GM19099 (cell line): ENCODE measurements around the gene CHST15.

Experiments used
- POLR2A ChIP-seq: IDR thresholded peaks from 3 replicates; pipeline ENCODE4 v1.6.1; 2011; ENCODE audit warnings: low read depth; ENCODE audit not compliant: insufficient read length; ENCODE audit errors: extremely low read depth

CHST15 gene

DNA sequence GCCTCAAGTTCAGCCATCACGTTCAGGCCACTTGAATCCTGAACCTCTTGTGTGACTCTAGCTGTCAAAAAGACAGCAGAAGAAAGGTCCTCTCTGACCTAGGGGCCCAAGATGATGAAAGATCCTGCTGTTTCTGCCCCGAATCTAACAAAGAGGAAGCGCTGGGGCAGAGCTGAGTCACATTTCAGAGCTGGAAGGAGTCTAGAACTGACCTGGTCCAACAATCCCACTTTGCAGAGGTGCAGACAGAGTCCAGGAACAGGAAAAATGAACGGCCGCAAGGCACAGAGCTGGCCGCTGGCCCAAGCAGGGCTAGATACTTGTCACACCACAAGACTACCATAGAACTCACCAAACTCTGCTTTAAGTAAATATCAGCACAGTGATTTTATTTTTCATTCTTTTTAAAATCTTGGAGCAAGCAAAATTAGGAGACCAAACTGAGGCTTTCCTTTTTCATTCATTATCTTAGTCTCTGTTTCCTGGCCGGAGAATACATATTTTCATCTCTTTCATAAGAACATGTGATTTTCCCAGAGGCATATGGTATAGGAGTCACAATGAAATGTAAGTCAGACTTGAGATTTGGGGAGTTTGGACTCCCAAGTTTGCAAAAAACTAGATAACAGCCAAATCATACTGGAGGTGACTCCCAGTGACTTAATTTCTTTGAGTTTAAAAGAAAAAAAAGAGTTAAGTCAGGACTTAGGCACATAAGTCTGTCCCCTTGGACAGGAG is 52.8 kb downstream of the CHST15 start:
- TF ChIP-seq POLR2A, result no peak

DNA sequence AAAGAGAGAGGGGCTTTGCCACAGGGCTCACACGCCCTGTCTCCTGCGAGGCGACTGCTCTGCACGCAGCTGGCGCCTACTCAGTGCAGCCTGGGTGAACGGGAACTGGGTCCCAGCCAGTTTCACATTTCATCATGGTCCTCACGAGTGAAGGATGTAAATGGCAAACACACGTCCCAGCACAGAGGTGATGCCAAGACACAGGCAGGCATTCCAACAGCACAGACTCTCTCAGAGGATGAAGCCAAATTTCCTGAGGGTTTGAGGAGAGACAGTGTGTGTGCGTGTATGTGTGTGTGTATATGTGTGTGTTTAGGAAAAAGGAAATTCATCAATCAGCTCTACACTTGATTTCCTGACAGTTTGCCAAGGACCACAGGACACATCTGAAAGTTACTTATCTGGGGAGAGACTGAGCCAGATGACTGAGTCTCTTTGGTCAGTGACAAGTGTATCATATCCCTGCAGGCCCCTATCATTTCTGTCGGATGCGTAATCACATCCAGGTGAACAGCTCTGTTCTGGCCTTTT is 53.9 kb downstream of the CHST15 start:
- no peak for TF ChIP-seq POLR2A

- no peak for TF ChIP-seq POLR2A
These were observed 55.6 kb downstream of the CHST15 start for GRCh38 chr10:124037784-124038183.

DNA sequence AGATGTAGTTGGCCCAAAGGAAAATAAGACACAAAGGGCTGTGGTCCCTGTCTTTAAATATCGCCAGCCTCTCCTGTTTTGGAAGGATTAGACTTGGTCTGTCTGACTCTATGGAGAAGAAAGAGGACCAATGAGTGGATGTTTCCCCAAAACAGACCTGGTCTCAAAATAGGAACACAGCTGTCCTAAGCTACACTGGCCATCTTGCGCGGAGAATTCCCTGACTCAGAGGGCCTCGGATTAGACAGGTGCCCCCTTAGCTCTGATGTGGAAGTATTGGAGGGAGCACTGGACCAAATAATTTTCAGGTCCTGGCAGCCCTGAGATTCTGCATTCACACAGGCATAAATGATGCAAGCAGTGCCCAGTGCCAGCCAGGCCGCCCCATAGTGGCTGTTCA is 56.1 kb downstream of the CHST15 start:
- TF ChIP-seq POLR2A, result no peak

DNA sequence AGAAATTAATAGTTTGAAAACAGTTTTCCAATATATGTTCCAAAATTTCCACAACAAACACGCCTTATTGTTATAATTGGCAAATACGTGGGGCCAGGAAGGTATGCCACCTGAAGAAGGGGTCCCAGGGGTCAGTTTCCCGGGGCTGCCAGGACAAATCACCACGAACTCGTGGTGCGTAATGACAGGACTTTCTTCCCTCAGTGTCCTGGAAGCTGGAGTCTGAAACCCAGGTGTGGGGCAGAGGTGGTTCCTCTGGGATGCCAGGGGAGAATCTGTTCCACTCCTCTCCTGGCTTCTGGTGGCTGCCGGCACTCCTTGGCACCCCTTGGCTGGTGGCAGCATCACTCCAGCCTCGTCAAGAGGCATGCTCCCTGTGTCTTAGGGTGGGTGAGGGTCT is 56.7 kb downstream of the CHST15 start:
- TF ChIP-seq POLR2A, result no peak

- no peak for TF ChIP-seq POLR2A
These were observed 57.4 kb downstream of the CHST15 start for GRCh38 chr10:124035928-124036558.

- no peak for TF ChIP-seq POLR2A
These were observed 58.0 kb downstream of the CHST15 start for GRCh38 chr10:124035306-124035927.

GRCh38 chr10:124033887-124034218 is 59.5 kb downstream of the CHST15 start:
- no peak for TF ChIP-seq POLR2A

GRCh38 chr10:124032971-124033886 is 60.2 kb downstream of the CHST15 start:
- TF ChIP-seq POLR2A, result no peak

- no peak for TF ChIP-seq POLR2A
These were observed 61.1 kb downstream of the CHST15 start for GRCh38 chr10:124032087-124032935.

GRCh38 chr10:124030492-124031110 is 62.8 kb downstream of the CHST15 start:
- TF ChIP-seq POLR2A, result no peak

- no peak for TF ChIP-seq POLR2A
These were observed 63.3 kb downstream of the CHST15 start for GRCh38 chr10:124030061-124030460.

DNA sequence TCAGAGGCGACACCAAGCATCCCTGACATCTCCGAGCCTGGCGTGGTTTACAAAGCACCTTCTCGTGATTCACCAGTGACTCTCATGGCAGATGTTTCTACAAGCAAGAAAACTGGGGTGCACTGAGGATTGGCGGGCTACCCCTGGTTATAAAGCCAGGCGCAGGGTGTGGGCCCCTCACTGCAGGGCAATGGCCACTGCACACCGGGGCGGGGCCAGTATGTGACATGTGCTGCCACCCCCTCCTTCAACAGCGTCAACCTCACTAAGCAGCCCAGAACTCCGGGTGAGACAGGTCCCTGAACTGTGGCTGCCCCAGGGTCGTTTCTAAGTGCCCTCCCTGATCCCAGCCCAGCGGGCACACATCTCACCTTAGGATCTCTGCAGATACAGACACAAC is 63.8 kb downstream of the CHST15 start:
- no peak for TF ChIP-seq POLR2A
